ENCODE data around the gene ABCC6. TPM values are rescaled to one million over a fixed set of nuclear protein-coding genes. Genes with fewer than 3 reads are reported as not detected.

ABCC6 gene
- total RNA-seq, 1 experiment from 2014 or later, result 0.73 TPM

DNA sequence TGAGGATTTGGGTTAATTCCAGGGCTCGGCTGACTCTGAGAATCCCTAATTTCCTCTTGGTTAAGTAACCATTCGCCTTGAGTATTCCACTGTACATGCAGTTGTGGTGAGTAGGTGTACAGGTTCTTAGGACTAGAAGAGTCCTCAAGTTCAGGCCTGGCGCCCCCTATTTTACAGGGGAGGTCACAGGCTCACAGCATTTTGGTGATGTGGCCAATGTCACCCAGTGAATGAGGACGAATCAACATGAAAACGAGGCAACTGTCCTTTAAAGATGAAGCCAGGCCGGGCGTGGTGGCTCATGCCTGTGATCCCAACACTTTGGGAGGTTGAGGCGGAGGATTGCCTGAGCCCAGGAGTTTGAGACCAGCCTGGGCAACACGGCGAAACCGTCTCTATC is 55.4 kb downstream of the ABCC6 start:
- Histone ChIP-seq H3K4me2 (ENCODE audit: low read length) (no peak overlapping the region), H3K9me2 (replicated peaks; ENCODE audit: low read length) (no peaks in the 10 kb centered on the region), H3K36me3 (ENCODE audit: low read depth, low read length) (no peaks in the 10 kb centered on the region), H4K20me1 (ENCODE audit: low read length) (no peaks in the 10 kb centered on the region), H3K79me2 (ENCODE audit: low read length) (no peaks in the 10 kb centered on the region), H2AFZ (ENCODE audit: low read length) (no peak overlapping the region), H3K4me3 (ENCODE audit: low read length) (no peak overlapping the region), H3K4me1 (ENCODE audit: insufficient read depth, low read length) (no peaks in the 10 kb centered on the region), H3K27ac (ENCODE audit: low read length) (no peak overlapping the region), H3K9me3 (ENCODE audit: low read length) (no peaks in the 10 kb centered on the region), H3K27me3 (ENCODE audit: low read length) (no peaks in the 10 kb centered on the region), H3K9ac (ENCODE audit: low read length) (no peak overlapping the region), H3F3A (ENCODE audit: low read length, unreplicated experiment) (no peaks in the 10 kb centered on the region)
- TF ChIP-seq EZH2 (IDR thresholded peaks at IDR 0.05; ENCODE audit: low read length, unreplicated experiment) (no peak), EZH2phosphoT487 (IDR thresholded peaks at IDR 0.05; ENCODE audit: borderline replicate concordance, low read length) (no peak)
- TF ChIP-seq, protein P1, sequence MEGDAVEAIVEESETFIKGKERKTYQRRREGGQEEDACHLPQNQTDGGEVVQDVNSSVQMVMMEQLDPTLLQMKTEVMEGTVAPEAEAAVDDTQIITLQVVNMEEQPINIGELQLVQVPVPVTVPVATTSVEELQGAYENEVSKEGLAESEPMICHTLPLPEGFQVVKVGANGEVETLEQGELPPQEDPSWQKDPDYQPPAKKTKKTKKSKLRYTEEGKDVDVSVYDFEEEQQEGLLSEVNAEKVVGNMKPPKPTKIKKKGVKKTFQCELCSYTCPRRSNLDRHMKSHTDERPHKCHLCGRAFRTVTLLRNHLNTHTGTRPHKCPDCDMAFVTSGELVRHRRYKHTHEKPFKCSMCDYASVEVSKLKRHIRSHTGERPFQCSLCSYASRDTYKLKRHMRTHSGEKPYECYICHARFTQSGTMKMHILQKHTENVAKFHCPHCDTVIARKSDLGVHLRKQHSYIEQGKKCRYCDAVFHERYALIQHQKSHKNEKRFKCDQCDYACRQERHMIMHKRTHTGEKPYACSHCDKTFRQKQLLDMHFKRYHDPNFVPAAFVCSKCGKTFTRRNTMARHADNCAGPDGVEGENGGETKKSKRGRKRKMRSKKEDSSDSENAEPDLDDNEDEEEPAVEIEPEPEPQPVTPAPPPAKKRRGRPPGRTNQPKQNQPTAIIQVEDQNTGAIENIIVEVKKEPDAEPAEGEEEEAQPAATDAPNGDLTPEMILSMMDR (conservative IDR thresholded peaks at IDR 0.05; ENCODE audit: low read depth, low read length), result no peak
- intact Hi-C loops (cut with micrococcal nuclease), result no loop called here
- POLR2A ChIA-PET (ENCODE audit: unreplicated experiment), result no interaction called here
- CTCF ChIA-PET, result no interaction called here
- no TSS peak for BruUV-seq (replicated peaks)
- no peak for DNase-seq
- no peak for ATAC-seq

DNA sequence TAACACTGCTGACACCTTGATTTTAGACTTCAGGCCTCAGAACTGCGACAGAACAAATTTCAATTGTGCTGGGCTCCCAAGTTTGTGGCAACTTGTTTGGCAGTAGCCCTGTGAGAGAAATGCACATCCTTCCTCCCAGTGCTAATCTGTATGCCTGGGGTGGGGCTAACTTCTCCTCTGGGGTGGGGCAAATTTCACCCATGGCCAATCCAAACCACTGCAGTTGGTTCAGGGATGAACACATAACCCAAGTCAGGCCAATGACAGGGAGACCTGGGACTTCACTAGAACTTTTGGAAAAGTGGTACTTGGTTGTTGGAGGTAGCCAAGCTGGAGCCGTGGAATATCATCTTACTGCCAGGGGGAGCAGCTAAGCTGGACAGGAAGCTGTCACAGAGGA is 56.3 kb downstream of the ABCC6 start:
- Histone ChIP-seq H3K9ac (ENCODE audit: low read length) (no peak overlapping the region), H3K79me2 (ENCODE audit: low read length) (no peaks in the 10 kb centered on the region), H3K27ac (ENCODE audit: low read length) (no peak overlapping the region), H3K9me3 (ENCODE audit: low read length) (no peaks in the 10 kb centered on the region), H3K4me1 (ENCODE audit: insufficient read depth, low read length) (no peaks in the 10 kb centered on the region), H3K36me3 (ENCODE audit: low read depth, low read length) (no peaks in the 10 kb centered on the region), H3K4me2 (ENCODE audit: low read length) (no peak overlapping the region), H3K9me2 (replicated peaks; ENCODE audit: low read length) (no peaks in the 10 kb centered on the region), H2AFZ (ENCODE audit: low read length) (no peak overlapping the region), H3F3A (ENCODE audit: low read length, unreplicated experiment) (no peaks in the 10 kb centered on the region), H3K4me3 (ENCODE audit: low read length) (no peak overlapping the region), H3K27me3 (ENCODE audit: low read length) (no peaks in the 10 kb centered on the region), H4K20me1 (ENCODE audit: low read length) (no peaks in the 10 kb centered on the region)
- intact Hi-C loops (cut with micrococcal nuclease), result no loop called here
- POLR2A ChIA-PET (ENCODE audit: unreplicated experiment), result no interaction called here
- TF ChIP-seq EZH2phosphoT487 (IDR thresholded peaks at IDR 0.05; ENCODE audit: borderline replicate concordance, low read length), result no peak
- TF ChIP-seq, protein P1 (conservative IDR thresholded peaks at IDR 0.05; ENCODE audit: low read depth, low read length), result no peak
- no peak for TF ChIP-seq EZH2 (IDR thresholded peaks at IDR 0.05; ENCODE audit: low read length, unreplicated experiment)
- ATAC-seq (no peak), DNase-seq (no peak)
- no TSS peak for BruUV-seq (replicated peaks)
- CTCF ChIA-PET, result no interaction called here

DNA sequence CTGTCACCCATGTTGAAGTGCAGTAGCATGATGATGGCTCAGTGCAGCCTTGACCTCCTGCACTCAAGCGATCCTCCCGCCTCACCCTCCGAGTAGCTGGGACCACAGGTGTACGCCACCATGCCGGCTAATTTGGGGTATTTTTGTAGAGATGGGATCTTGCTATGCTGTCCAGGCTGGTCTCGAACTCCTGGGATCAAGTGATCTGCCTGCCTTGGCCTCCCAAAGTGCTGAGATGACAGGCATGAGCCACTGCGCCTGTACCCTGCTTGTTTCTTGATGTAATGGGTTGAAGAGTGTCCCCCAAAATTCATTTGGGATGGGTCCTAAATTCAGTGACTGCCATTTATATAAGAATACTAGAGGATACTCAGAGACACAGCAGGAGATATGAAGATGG is 57.2 kb downstream of the ABCC6 start:
- Histone ChIP-seq H2AFZ (ENCODE audit: low read length) (no peak overlapping the region), H3K27me3 (ENCODE audit: low read length) (no peaks in the 10 kb centered on the region), H3K4me1 (ENCODE audit: insufficient read depth, low read length) (no peaks in the 10 kb centered on the region), H3K36me3 (ENCODE audit: low read depth, low read length) (no peaks in the 10 kb centered on the region), H3K4me3 (ENCODE audit: low read length) (no peak overlapping the region), H3K79me2 (ENCODE audit: low read length) (no peaks in the 10 kb centered on the region), H3K4me2 (ENCODE audit: low read length) (no peak overlapping the region), H3K9me2 (replicated peaks; ENCODE audit: low read length) (no peaks in the 10 kb centered on the region), H3F3A (ENCODE audit: low read length, unreplicated experiment) (no peaks in the 10 kb centered on the region), H4K20me1 (ENCODE audit: low read length) (no peaks in the 10 kb centered on the region), H3K27ac (ENCODE audit: low read length) (no peak overlapping the region), H3K9me3 (ENCODE audit: low read length) (no peaks in the 10 kb centered on the region), H3K9ac (ENCODE audit: low read length) (no peak overlapping the region)
- POLR2A ChIA-PET (ENCODE audit: unreplicated experiment), result no interaction called here
- DNase-seq, result no peak
- TF ChIP-seq, protein P1 (conservative IDR thresholded peaks at IDR 0.05; ENCODE audit: low read depth, low read length), result no peak
- TF ChIP-seq EZH2 (IDR thresholded peaks at IDR 0.05; ENCODE audit: low read length, unreplicated experiment) (no peak), EZH2phosphoT487 (IDR thresholded peaks at IDR 0.05; ENCODE audit: borderline replicate concordance, low read length) (no peak)
- ATAC-seq, result no peak
- BruUV-seq (replicated peaks), result no TSS peak
- CTCF ChIA-PET, result no interaction called here
- intact Hi-C loops (cut with micrococcal nuclease), result no loop called here

Data from PC-3 (cell line).